Measurements from ENCODE around the gene MARK4.
A peak's percentile ranks its signal among the peaks of the same experiment; 100 is the strongest.

MARK4 gene

GRCh38 chr19:45250832-45251451, at the start of gene MARK4:
Gene MARK4, plus strand, starts transcription at chr19:45251271. Its CDS starts 318 bp downstream, at chr19:45251589.
- no peak for DNase-seq (ENCODE audit: low read depth)
- peak within 1 kb of the TSS; percentile 87 for H3K4me3 ChIP-seq (ENCODE audit: low read depth, low read length)
- TF ChIP-seq CTCF (IDR thresholded peaks at IDR 0.05; ENCODE audit: low read depth, low read length, missing control alignments): no peak

- H3K4me3 ChIP-seq (ENCODE audit: low read depth, low read length): no peak overlapping the region
- no peak for DNase-seq (ENCODE audit: low read depth)
- TF ChIP-seq CTCF (IDR thresholded peaks at IDR 0.05; ENCODE audit: low read depth, low read length, missing control alignments): no peak
These were observed 48.4 kb upstream of the MARK4 start for GRCh38 chr19:45202637-45203036.

GRCh38 chr19:45205810-45206209, 45.3 kb upstream of the MARK4 start:
- DNase-seq (ENCODE audit: low read depth): no peak
- H3K4me3 ChIP-seq (ENCODE audit: low read depth, low read length): no peak overlapping the region
- TF ChIP-seq CTCF (IDR thresholded peaks at IDR 0.05; ENCODE audit: low read depth, low read length, missing control alignments): no peak

- DNase-seq (ENCODE audit: low read depth): no peak
- no peak overlapping the region for H3K4me3 ChIP-seq (ENCODE audit: low read depth, low read length)
- TF ChIP-seq CTCF (IDR thresholded peaks at IDR 0.05; ENCODE audit: low read depth, low read length, missing control alignments): no peak
These were observed 44.7 kb upstream of the MARK4 start for GRCh38 chr19:45206328-45206727.

- no peak for DNase-seq (ENCODE audit: low read depth)
- no peak for TF ChIP-seq CTCF (IDR thresholded peaks at IDR 0.05; ENCODE audit: low read depth, low read length, missing control alignments)
- H3K4me3 ChIP-seq (ENCODE audit: low read depth, low read length): no peak overlapping the region
These were observed 39.2 kb upstream of the MARK4 start for GRCh38 chr19:45211751-45212381.

- no peak for DNase-seq (ENCODE audit: low read depth)
- no peak for TF ChIP-seq CTCF (IDR thresholded peaks at IDR 0.05; ENCODE audit: low read depth, low read length, missing control alignments)
- H3K4me3 ChIP-seq (ENCODE audit: low read depth, low read length): no peak overlapping the region
These were observed 38.0 kb upstream of the MARK4 start for GRCh38 chr19:45213031-45213430.
